Activated naive CD8-positive, alpha-beta T cell treated with anti-CD3 and anti-CD28 coated beads, Interleukin-2, amount 10 ng/mL, durations not matched to agents 7 days and 5 days (primary cell): ENCODE data around the gene CCNY. TPM values are rescaled to one million over a fixed set of nuclear protein-coding genes. Genes with fewer than 3 reads are reported as not detected.
"Not testable (repeated sequence)": the region's sequence is repeated elsewhere in the genome, so short reads cannot be mapped to it uniquely, and the experiment has no call there.

ENCODE experiments used
- ATAC-seq: fragments of 150-1000 bp; cut with Tn5 transposase; one replicate; pipeline ENCODE4 v1.10.0; 2021; ENCODE audit warnings: low read depth, moderate library complexity
- POLR2A ChIA-PET: fragments of 350-600 bp; sonication (Branson Sonifier 250); formaldehyde crosslinking; loops from one replicate; lab custom pipeline; 2021; ENCODE audit warnings: antibody characterized with exemption; lab: Charles Lee
- DNase-seq: peaks from one replicate; pipeline ENCODE4 v3.0.0; 2021
- H3K27ac Mint-ChIP-seq: one replicate; pipeline ENCODE4 v1.8.0; 2022; ENCODE audit warnings: mild to moderate bottlenecking, mixed read lengths
- H3K27me3 Mint-ChIP-seq: one replicate; pipeline ENCODE4 v1.8.0; 2022; ENCODE audit warnings: mild to moderate bottlenecking, moderate library complexity, mixed read lengths
- H3K36me3 Mint-ChIP-seq: one replicate; pipeline ENCODE4 v1.8.0; 2021; ENCODE audit warnings: mild to moderate bottlenecking, mixed read lengths
- H3K4me1 Mint-ChIP-seq: one replicate; pipeline ENCODE4 v1.8.0; 2021; ENCODE audit warnings: mixed read lengths
- H3K4me3 Mint-ChIP-seq: one replicate; pipeline ENCODE4 v1.8.0; 2022; ENCODE audit warnings: mild to moderate bottlenecking, moderate library complexity, mixed read lengths
- H3K9me3 Mint-ChIP-seq: one replicate; pipeline ENCODE4 v1.8.0; 2021; ENCODE audit warnings: mixed read lengths
- total RNA-seq, 2 experiments: library from RNA; stranded (reverse); gene quantifications; one replicate each; pipeline ENCODE4 v1.2.3, GENCODE V29; 2021

Gene CCNY
- total RNA-seq, 2 experiments from 2014 or later: 66.6 to 72.2 TPM

- no peak overlapping the region for H3K27ac Mint-ChIP-seq
Observed at GRCh38 chr10:35398908-35399307, 62.6 kb downstream of the CCNY start.

GRCh38 chr10:35399414-35400009 lies 63.2 kb downstream of the CCNY start:
- peaks cover 3% of the 10 kb centered on the region for H3K36me3 Mint-ChIP-seq
- H3K4me1 Mint-ChIP-seq: no peaks in the 10 kb centered on the region
- ATAC-seq (no peak), DNase-seq (no peak)
- POLR2A ChIA-PET: no interaction called here
- no peak overlapping the region for H3K4me3 Mint-ChIP-seq
- H3K27me3 Mint-ChIP-seq: no peaks in the 10 kb centered on the region
- H3K9me3 Mint-ChIP-seq: no peaks in the 10 kb centered on the region
- no peak overlapping the region for H3K27ac Mint-ChIP-seq

More at GRCh38 chr10:35398908-35399307, 62.6 kb downstream of the CCNY start:
- Mint-ChIP-seq H3K4me3 (no peak overlapping the region), H3K4me1 (no peaks in the 10 kb centered on the region), H3K27me3 (no peaks in the 10 kb centered on the region), H3K36me3 (peaks cover 3% of the 10 kb centered on the region), H3K9me3 (no peaks in the 10 kb centered on the region)
- no peak for ATAC-seq
- no peak for DNase-seq
- POLR2A ChIA-PET: no interaction called here

DNA sequence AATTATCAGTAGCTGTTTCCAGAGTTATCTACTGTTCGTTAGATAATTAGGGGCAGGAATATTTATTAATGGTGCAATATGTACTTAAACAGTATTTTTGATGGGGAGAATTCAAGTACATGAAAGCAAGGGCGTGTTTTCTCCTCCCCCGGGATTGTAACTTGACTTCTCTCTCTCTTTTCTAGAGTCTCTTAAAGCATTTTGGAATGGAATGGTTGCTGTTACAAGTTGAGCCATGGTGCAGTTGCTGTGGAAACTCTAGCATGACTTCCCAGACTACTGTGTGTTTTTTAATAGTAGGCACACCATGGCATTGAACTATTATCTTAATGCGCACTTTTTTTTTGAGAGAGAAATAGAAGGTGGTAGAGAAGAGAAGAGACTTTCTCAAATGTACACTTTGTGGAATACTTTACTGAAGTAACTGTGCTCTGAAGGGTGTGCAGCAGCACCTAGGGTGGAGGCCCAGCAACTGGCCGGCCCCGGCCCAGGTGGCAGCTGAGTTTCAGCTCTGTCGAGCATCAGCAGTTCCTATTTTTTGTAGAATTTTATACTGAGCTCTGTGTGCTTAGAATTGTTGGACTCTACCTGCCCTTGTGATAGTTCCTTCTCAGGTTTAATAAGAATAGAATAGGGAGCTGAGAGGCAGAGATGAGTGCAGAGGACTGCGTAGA lies 64.4 kb downstream of the CCNY start:
- peaks cover 3% of the 10 kb centered on the region for H3K36me3 Mint-ChIP-seq
- H3K4me1 Mint-ChIP-seq: no peaks in the 10 kb centered on the region
- no peak overlapping the region for H3K27ac Mint-ChIP-seq
- ATAC-seq (no peak), DNase-seq (no peak)
- POLR2A ChIA-PET: no interaction called here
- H3K9me3 Mint-ChIP-seq: no peaks in the 10 kb centered on the region
- H3K27me3 Mint-ChIP-seq: no peaks in the 10 kb centered on the region
- no peak overlapping the region for H3K4me3 Mint-ChIP-seq

- ATAC-seq, H3K4me1 Mint-ChIP-seq, H3K36me3 Mint-ChIP-seq, H3K27me3 Mint-ChIP-seq, DNase-seq, H3K9me3 Mint-ChIP-seq, H3K4me3 Mint-ChIP-seq, POLR2A ChIA-PET, H3K27ac Mint-ChIP-seq: not testable (repeated sequence)
Observed at GRCh38 chr10:35403491-35403890, 67.2 kb downstream of the CCNY start.

DNA sequence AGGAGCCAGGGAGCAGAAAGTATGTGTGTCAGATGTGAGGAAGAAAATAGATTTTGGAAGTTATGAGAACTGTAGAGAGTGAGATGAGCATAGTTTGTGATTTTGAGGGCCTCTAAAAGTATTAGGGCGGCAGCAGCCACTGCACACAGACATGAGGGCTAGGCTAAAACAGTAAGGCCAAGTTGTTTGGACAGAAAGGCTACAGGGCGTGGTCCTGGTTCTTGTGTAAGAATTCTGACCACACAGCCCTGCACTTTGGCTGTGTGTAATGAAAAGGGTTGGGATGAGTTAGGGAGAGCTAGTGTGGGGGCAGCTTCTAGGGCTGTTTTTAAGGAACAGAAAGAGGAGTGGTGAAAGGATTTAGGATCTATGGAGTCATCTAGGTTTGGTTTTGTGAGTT lies 67.8 kb downstream of the CCNY start:
- H3K4me3 Mint-ChIP-seq, H3K27ac Mint-ChIP-seq, H3K4me1 Mint-ChIP-seq, ATAC-seq, DNase-seq, POLR2A ChIA-PET, H3K27me3 Mint-ChIP-seq, H3K9me3 Mint-ChIP-seq, H3K36me3 Mint-ChIP-seq: not testable (repeated sequence)

GRCh38 chr10:35406003-35406630 lies 69.8 kb downstream of the CCNY start:
- ATAC-seq, H3K9me3 Mint-ChIP-seq, H3K27ac Mint-ChIP-seq, H3K4me3 Mint-ChIP-seq, H3K36me3 Mint-ChIP-seq, H3K27me3 Mint-ChIP-seq, DNase-seq, POLR2A ChIA-PET: not testable (repeated sequence)
- H3K4me1 Mint-ChIP-seq: peaks cover 11% of the 10 kb centered on the region

GRCh38 chr10:35407696-35408095 lies 71.4 kb downstream of the CCNY start:
- H3K27ac Mint-ChIP-seq, DNase-seq, ATAC-seq, H3K36me3 Mint-ChIP-seq, H3K4me3 Mint-ChIP-seq, POLR2A ChIA-PET, H3K27me3 Mint-ChIP-seq, H3K9me3 Mint-ChIP-seq: not testable (repeated sequence)
- H3K4me1 Mint-ChIP-seq: peaks cover 11% of the 10 kb centered on the region

DNA sequence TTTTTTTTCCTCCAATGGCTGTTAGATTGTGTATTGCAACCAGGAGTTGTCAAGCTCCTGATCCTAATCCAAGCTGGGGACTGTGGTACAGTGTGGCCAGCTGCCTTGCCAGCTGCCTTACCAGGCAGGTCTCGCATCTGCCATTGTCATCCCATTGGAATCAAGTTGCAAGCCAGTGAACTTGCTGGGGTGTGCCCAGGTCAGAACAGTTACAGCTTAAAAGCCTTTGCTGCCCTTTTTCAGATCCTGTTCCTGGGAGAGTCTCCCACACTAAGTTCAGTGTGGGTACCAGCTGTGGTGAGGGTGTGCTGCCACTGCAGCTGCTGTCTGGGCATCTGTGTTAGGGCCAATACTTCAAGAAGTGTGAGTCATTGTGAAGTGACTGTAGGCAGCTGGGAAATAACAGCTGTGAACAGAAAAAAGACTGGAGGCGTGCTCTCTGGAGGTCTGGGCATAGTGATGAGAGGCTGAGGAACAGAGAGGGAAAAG lies 72.8 kb downstream of the CCNY start:
- DNase-seq (no peak), ATAC-seq (no peak)
- no peak overlapping the region for H3K4me3 Mint-ChIP-seq
- H3K9me3 Mint-ChIP-seq: no peaks in the 10 kb centered on the region
- peaks cover 11% of the 10 kb centered on the region for H3K4me1 Mint-ChIP-seq
- H3K36me3 Mint-ChIP-seq: peaks cover 4% of the 10 kb centered on the region
- no peak overlapping the region for H3K27ac Mint-ChIP-seq
- POLR2A ChIA-PET: no interaction called here
- no peaks in the 10 kb centered on the region for H3K27me3 Mint-ChIP-seq

DNA sequence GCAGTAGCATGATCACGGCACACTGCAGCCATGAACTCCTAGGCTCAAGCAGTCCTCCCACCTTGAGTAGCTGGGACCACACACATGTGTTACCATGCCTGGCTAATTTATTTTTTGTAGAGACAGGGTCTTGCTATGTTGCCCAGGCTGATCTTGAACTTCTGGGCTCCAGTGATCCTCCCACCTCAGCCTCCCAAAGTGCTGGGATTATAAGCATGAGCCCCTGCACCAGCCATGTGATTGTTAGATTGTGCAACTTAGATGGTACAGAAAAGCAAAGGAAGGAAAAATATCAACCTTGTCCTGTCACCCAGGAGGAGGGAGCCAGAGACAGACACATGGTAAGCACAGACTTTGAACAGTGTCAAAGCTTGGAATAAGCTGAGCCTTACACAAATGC lies 73.5 kb downstream of the CCNY start:
- Mint-ChIP-seq H3K27me3 (no peaks in the 10 kb centered on the region), H3K4me3 (no peak overlapping the region), H3K4me1 (peaks cover 18% of the 10 kb centered on the region), H3K36me3 (peaks cover 4% of the 10 kb centered on the region), H3K9me3 (no peaks in the 10 kb centered on the region), H3K27ac (no peak overlapping the region)
- POLR2A ChIA-PET: no interaction called here
- ATAC-seq (no peak), DNase-seq (no peak)

DNA sequence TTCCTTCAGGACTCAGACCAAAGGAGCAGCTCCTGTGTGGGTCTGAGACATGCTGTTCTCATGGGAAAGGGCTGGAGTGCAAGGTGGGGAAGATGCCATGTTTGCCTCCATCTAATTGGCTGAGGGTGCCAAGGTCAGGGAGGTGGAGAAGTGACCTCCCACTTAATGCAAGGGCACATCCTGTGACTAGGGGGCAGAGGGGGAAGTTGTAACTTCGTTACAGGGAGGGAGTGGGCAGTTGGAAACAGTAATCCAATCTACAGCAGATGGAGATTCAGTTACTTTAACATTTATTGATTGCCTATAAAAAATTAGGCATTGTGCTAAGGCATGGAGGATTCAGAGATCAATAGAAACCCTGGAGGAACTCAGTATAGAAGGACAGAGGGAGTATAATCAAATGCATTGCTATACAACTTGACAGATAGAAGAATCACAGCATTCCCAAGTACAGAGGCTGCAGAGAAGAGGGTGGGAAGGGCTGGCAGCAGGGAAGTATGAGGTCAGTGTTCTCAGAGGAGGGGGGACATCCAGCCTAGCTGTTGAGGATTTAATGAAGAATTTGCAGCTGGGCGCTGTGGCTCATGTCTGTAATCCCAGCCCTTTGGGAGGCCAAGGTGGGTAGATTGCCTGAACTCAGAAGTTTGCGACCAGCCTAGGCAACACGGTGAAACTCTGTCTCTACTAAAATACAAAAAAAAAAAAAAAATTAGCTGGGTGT lies 75.9 kb downstream of the CCNY start:
- Mint-ChIP-seq H3K9me3 (no peaks in the 10 kb centered on the region), H3K27me3 (no peaks in the 10 kb centered on the region), H3K36me3 (peaks cover 4% of the 10 kb centered on the region), H3K4me1 (peaks cover 22% of the 10 kb centered on the region), H3K4me3 (no peak overlapping the region), H3K27ac (no peak overlapping the region)
- ATAC-seq (no peak), DNase-seq (no peak)
- POLR2A ChIA-PET: no interaction called here

GRCh38 chr10:35412900-35413491 lies 76.7 kb downstream of the CCNY start:
- Mint-ChIP-seq H3K27me3 (no peaks in the 10 kb centered on the region), H3K4me1 (peaks cover 20% of the 10 kb centered on the region), H3K4me3 (no peak overlapping the region), H3K27ac (no peak overlapping the region), H3K9me3 (no peaks in the 10 kb centered on the region), H3K36me3 (peaks cover 4% of the 10 kb centered on the region)
- no peak for DNase-seq
- no peak for ATAC-seq
- POLR2A ChIA-PET: no interaction called here

DNA sequence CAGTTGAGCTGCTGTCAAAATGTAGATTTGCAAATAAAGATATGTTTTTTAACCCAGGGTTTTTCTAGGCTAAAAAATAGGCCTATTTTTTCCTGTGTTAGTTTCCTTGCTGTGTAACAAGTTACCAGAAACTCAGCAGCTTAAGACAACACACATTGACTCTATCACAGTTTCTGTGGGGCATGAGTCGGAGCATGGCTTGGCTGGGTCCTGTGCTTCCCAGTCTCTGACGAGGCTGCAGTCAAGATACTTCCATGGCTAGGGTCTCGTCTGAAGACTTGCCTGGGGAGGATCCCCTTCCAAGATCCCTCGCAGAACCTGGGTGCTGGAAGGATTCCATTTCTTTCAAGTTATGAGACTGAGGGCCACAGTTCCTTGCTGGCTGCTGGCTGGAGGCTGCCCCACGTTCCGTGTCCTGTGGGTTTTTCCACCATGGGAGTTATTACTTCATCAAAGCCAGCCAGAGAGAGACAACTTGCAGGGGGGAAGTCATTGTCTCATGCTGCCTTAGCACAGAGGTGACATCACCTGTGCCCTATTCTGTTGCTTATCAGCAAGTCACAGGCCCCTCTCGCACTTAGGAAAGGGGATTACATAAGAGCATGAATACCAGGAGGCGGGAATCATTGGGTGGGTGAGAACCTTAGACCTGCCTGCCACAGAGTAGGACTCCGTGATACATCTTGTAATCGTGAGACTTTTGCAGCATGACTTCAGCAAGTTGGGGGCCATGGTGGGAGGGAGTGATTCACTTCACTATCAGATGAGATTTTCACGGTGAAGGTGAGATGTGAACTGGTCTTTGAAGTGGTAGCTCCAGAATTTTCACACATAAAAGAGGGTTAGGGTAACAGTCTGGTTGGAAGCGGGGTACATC lies 77.9 kb downstream of the CCNY start:
- H3K9me3 Mint-ChIP-seq: no peaks in the 10 kb centered on the region
- no peaks in the 10 kb centered on the region for H3K27me3 Mint-ChIP-seq
- POLR2A ChIA-PET: no interaction called here
- no peak overlapping the region for H3K27ac Mint-ChIP-seq
- H3K4me1 Mint-ChIP-seq: peaks cover 17% of the 10 kb centered on the region
- peaks cover 4% of the 10 kb centered on the region for H3K36me3 Mint-ChIP-seq
- no peak overlapping the region for H3K4me3 Mint-ChIP-seq
- DNase-seq: no peak
- peak; percentile 21 for ATAC-seq
